Measurements from ENCODE around the gene PKNOX2. TPM values are rescaled to one million over a fixed set of nuclear protein-coding genes. Genes with fewer than 3 reads are reported as not detected.

PKNOX2 gene
- total and polyA plus RNA-seq, 9 of the 15 experiments (the other 6 are each of a cell fraction or from before 2014, with no cell fraction given) = not detected

GRCh38 chr11:125300791-125301218, 136.3 kb downstream of the PKNOX2 start:
- intact Hi-C loops (cut with micrococcal nuclease) = no loop called here
- FAIRE-seq = no peak
- WGBS (ENCODE audit: insufficient coverage, low coverage, missing lambda C conversion rate) = 3% methylated on average over 3 of the region's 3 CpGs
- no peaks in the 10 kb centered on the region for H3K79me2 ChIP-seq (ENCODE audit: control insufficient read depth, insufficient read depth, low read length)
- ChIA-PET POLR2A (interaction anchor here (0.6 kb wide), 1 partner anchor 314 kb away, joined by 3 read pairs; no protein-coding TSS in a partner anchor), CTCF (ENCODE audit: low intra/inter-chr PET ratio) (no interaction called here)
- in situ Hi-C loops (cut with MboI) = no loop called here
- no peak overlapping the region for H3K27ac ChIP-seq (ENCODE audit: extremely low read depth, low read depth, low read length)
- H3K9me1 ChIP-seq (ENCODE audit: control insufficient read depth, insufficient read depth, low read length) = no peaks in the 10 kb centered on the region
- H3K4me3 ChIP-seq = no peak overlapping the region
- no peak; the same call in 2 of the 3 replicates for ATAC-seq
- DNase-seq (ENCODE audit: extremely low read depth in 1 of 4, low spot score in 3 of 4) = no peak
- H3K36me3 ChIP-seq (ENCODE audit: control insufficient read depth, insufficient read depth, low read length) = no peaks in the 10 kb centered on the region
- H3K9me3 ChIP-seq (replicated peaks; ENCODE audit: control insufficient read depth, insufficient read depth, low read depth, low read length) = no peaks in the 10 kb centered on the region
- H3K27me3 ChIP-seq (ENCODE audit: control insufficient read depth in 2 of 2, insufficient read depth in 2 of 2, low read length in 2 of 2) = peaks cover 13 to 79% of the 10 kb centered on the region in 2 experiments
- no peak for TF ChIP-seq ZMIZ1 (IDR thresholded peaks at IDR 0.05; ENCODE audit: low read depth in 2 of 2, low read length in 2 of 2)
- no peak for TF ChIP-seq ZNF347 (CRISPR knock-in tag; IDR thresholded peaks at IDR 0.05; ENCODE audit: low read depth)
- no peak for TF ChIP-seq MCM5 (IDR thresholded peaks at IDR 0.05; ENCODE audit: low read depth)
- no peak for TF ChIP-seq ZNF232 (CRISPR knock-in tag; IDR thresholded peaks at IDR 0.05)
- TF ChIP-seq NFE2 (IDR thresholded peaks at IDR 0.05; ENCODE audit: low read depth) = no peak
- no peak for TF ChIP-seq ILF3 (IDR thresholded peaks at IDR 0.05; ENCODE audit: borderline replicate concordance)
- TF ChIP-seq KAT2B (IDR thresholded peaks at IDR 0.05; ENCODE audit: low read depth, low read length) = no peak
- no peak for TF ChIP-seq E2F6 (IDR thresholded peaks at IDR 0.05; ENCODE audit: borderline replicate concordance in 1 of 2, extremely low read depth in 1 of 2, insufficient read depth in 1 of 2, insufficient read length in 1 of 2, low read depth in 1 of 2, low read length in 1 of 2, poor library complexity in 1 of 2, severe bottlenecking in 1 of 2)
- no peak for TF ChIP-seq SMC3 (conservative IDR thresholded peaks at IDR 0.05; ENCODE audit: insufficient read depth, low read depth, low read length)
- no peak for TF ChIP-seq ZHX1 (conservative IDR thresholded peaks at IDR 0.05; ENCODE audit: low read length)
- no peak overlapping the region for H2AFZ ChIP-seq (ENCODE audit: low read depth, low read length)
- H3K9ac ChIP-seq (ENCODE audit: insufficient read depth in 1 of 2, low read depth in 2 of 2, low read length in 2 of 2) = no peak overlapping the region
- H4K20me1 ChIP-seq (replicated peaks; ENCODE audit: control insufficient read depth, insufficient read depth, low read length) = no peaks in the 10 kb centered on the region
- H3K4me2 ChIP-seq (ENCODE audit: insufficient read depth, low read length) = no peak overlapping the region
- BruUV-seq (replicated peaks) = no TSS peak
- no peaks in the 10 kb centered on the region; a peak in 1 of 5 replicates for H3K4me1 ChIP-seq (replicated peaks in 1 of 2; ENCODE audit: control insufficient read depth in 2 of 2, insufficient read depth in 2 of 2, low read length in 2 of 2)
